Mucosa of gallbladder (tissue), 1 donor: ENCODE data around the gene EIF2B4. TPM values are rescaled to one million over a fixed set of nuclear protein-coding genes. Genes with fewer than 3 reads are reported as not detected.
"Not testable (repeated sequence)": the region's sequence is repeated elsewhere in the genome, so short reads cannot be mapped to it uniquely, and the experiment has no call there.

Experiments used
- DNase-seq: peaks from one replicate; pipeline ENCODE4 v3.0.0-alpha.2; 2020; ENCODE audit warnings: low spot score
- total RNA-seq: library from RNA; stranded (reverse); gene quantifications from one replicate; pipeline ENCODE4 v1.2.1, GENCODE V29; 2021
- donor health status: DM: no; HTN: no; CAD: no.

Gene EIF2B4
- total RNA-seq, 1 donor from 2014 or later: 32.3 TPM

DNA sequence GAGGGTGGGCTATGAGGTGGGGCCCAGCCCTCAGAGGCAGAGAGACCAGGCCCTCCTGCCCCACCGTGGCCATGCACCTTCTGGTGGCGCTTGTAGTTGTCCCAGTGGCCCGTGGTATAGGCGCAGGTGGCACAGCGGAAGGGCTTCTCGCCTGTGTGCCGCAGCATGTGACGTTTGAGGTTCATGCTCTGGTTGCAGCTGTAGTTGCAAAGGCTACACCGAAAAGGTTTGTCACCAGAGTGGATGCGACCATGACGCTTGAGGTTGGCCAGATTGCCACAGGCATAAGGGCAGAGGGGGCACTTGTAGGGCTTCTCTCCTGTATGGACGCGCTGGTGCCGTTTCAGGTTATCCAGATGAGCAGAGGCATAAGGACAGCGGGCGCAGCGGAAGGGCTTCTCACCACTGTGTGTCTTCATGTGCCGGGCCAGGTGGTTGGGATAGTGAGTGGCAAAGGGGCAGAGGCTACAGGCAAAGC is 7.5 kb upstream of the EIF2B4 start:
- no peak for DNase-seq

DNA sequence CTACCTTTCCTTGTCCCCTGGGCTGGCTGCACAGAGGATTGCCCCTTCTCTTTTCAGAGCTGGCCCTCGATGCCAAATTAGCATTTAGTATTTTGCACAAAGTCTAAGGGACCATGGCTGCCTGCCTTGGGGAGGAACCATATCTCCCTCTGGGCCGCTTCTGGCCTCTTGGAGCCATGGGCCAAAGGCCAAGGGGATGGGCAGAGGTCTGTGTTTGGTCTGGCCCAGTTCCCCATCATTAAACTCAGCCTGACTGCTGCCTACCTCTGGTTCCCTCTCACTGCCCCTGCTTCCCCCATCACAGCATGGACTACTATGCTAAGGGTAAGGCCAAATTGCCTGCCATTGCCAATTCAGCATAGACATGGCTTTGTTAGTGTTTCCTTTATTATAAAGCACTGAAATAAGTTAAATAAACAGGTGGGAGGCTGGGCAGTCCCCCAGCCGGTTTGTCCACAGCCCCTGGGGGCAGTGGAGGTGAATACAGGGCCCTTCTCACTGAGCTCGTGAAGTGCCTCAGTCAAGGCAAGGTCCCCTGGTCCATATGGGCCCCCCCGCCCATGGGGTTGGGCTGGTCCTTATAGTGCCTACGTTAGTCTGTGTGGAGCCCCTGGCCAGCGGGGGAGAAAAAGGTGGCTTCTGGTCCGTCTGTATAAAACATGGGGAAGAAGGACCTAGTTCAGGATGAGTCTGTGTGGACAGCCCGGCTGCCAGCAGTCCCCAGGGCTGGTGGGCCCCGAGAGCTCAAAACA is 6.9 kb upstream of the EIF2B4 start:
- no peak for DNase-seq

DNA sequence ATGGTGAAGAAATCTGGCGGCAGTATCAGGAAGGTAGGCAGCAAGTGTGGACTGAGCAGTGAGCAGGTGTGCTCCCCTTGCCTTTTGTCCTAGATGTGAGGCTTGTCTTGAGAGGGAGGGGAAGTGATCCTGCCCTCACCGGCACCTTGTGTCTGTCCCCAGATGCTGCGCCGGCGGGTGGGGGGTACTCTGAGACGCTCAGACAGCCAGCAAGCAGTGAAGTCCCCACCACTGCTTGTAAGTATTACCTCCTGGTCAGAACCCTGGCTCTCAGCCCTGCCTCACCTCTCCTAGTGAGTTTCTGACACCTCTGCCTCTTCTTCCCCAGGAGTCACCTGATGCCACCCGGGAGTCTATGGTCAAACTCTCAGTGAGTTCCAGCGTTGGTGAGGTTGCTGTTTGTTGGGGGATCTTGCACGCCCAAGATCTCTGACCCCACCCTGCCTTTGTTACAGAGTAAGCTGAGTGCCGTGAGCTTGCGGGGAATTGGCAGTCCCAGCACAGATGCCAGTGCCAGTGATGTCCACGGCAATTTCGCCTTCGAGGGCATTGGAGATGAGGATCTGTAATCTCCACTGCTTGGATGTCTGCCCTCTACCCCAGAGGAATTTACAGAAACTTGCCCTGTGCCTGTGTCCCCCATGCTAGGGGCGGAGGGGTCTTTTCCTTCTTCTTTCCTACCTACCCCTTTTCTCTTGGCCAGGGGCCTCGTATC is 6.2 kb upstream of the EIF2B4 start:
- no peak for DNase-seq

DNA sequence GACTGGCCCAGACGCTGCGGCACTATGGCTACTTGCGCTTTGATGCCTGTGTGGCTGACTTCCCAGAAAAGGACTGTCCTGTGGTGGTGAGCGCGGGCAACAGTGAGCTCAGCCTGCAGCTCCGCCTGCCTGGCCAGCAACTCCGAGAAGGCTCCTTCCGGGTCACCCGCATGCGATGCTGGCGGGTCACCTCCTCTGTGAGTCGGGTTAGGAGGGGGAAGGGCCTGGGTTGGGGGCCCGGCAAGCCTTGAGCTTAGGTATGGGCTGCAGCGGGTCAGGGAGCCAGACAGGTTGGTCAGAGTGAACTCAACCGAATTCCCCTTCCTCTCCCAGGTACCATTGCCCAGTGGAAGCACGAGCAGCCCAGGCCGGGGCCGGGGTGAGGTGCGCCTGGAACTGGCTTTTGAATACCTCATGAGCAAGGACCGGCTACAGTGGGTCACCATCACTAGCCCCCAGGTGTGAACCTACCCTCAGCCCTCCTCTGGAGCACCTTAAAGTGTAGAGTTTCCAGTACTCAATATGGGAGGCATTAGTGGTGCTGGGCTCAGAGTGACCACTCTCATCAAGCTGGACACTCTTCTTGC is 5.5 kb upstream of the EIF2B4 start:
- no peak for DNase-seq

DNA sequence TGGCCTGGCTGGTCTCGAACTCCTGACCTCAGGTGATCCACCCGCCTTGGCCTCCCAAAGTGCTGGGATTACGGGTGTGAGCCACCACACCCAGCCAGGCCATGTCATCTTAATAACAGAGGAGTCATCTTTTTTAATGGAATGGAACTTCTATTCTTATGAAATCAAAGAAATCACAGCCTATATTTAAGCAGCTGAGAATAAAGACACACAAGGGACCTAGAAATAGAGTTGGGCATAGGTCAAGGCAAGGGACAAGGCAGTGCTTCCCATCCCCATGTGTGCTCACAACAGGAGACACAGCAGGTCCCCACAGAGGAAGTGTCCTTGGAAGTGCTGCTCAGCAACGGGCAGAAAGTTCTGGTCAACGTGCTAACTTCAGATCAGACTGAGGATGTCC is 3.4 kb upstream of the EIF2B4 start:
- no peak for DNase-seq

DNA sequence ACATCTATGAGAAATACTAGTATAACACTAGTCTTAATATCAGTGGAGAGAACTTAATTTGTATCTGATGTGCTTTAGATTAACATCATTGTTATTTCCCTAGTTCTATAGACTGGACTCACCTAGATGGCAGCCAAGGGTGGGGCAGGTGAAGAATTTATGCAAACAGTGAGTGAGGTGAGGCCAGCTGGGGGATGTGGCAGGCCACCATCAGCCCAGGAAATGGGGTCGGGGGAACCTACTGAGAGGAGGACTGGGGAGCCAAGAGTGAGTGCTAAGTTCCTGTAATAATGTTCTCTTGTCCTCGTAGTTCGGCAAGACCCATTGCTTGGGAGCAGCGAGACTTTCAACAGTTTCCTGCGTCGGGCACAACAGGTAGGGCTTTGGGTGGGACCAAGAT is 2.8 kb upstream of the EIF2B4 start:
- no peak for DNase-seq

DNA sequence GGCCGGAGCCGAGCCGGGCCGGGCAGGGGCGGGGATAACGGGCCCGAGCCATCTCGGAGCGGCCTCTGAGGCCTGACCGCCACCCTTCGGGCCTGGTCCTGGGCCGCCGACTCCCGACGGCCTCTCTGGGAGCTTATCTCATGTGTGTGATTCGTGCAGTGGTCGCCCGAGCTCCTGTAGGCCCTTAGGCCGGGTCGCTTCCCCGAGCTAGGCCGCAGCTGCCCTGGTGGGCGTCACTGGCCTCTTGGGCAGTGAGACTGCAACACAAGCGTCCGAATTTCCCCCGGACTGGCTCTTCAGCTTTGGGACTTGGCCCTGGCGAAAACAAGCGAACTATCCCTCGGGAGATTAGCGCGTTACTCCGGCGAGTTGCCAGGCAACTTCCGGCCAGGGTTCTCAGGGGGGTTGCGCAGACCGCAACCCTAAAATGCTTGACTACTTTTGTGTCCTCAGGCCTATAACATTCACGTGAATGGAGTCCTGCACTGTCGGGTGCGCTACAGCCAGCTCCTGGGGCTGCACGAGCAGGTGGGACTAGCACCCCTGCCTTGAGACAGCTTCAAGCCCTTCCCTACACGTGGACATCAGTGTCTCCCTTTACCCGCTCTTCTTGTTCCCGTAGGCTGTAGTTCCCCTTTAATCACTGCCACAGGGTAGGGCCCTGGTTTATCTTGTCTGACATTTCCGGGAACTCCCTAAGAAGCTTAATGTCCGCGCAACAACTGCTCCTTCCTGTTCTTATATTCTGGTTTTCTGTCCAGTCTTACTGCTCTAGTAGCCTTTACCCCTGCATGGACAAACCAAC is 880 bp upstream of the EIF2B4 start:
- no peak for DNase-seq

DNA sequence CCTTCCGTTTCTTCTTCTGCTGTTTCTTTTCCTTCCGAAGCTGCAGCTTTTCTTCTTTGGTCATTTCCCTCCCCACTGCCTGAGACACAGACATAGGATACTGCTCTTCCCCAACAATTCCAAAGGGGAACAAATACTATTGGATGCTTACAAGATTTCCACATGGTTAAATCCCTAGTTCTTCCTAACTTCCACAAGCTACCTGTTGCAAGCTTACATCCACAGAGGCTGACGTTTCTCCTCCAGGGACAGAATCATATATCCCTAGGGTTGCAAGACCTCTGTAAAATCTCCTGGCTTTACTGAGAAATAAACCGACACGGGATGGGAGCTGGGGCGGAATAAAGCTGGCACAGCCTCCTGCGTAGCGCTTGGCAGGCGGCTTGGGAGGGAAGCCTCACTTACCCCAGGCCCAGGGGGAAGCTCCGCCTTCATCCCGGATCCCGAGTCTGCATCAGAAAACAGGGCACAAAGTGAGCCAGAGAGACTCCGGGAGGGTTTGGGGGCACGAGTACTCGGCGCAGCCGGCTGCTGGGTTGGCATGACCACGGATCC is 590 bp downstream of the EIF2B4 start:
- DNase-seq: no peak

DNA sequence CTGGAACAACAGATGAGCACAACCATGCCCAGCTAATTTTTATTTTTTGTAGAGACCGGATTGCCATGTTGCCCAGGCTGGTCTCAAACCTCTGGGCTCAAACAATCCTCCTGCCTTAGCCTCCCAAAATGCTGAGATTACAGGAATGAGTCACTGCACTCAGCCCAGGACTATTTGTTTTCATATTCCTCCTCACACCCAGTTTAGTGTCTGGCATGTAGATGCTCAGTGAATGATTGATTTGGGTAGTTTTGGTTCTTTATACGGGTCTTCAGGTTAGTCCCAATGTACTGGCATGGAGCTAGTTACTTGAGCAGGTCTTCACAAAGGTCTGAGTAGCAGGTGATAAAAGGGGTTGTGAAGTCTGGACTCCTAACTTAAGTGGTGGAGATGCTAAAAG is 6.2 kb downstream of the EIF2B4 start:
- no peak for DNase-seq

DNA sequence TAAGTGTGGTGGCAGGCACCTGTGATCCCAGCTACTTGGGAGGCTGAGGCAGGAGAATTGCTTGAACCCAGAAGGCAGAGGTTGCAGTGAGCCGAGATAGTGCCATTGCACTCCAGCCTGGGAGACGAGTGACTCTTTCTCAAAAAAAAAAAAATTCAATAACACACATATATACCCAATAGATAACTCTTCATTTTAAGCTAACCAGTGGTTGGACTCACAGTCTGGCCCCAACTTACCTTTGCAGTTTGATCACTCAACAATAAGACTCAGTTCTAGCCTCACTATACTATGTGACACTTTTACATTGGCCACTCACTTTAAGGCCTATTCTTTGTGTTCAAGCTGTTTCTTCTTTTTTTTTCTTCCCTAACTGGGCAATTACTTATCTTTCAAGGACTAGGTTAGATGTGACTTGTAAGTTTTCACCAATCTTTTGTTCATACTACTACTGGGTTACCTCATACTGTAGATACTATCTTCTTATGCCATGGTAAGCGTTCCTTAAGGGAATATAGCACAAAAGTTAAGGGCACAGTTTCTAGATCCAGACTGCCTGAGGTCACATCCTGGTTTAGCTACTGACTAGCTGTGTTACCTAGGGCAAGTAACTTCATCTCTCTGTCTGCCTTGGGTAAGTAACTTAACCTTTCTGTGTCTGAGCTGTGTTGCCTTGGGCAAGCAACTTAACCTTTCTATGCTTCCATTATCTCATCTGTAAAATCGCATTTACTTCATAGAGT is 7.3 kb downstream of the EIF2B4 start:
- DNase-seq: no peak

DNA sequence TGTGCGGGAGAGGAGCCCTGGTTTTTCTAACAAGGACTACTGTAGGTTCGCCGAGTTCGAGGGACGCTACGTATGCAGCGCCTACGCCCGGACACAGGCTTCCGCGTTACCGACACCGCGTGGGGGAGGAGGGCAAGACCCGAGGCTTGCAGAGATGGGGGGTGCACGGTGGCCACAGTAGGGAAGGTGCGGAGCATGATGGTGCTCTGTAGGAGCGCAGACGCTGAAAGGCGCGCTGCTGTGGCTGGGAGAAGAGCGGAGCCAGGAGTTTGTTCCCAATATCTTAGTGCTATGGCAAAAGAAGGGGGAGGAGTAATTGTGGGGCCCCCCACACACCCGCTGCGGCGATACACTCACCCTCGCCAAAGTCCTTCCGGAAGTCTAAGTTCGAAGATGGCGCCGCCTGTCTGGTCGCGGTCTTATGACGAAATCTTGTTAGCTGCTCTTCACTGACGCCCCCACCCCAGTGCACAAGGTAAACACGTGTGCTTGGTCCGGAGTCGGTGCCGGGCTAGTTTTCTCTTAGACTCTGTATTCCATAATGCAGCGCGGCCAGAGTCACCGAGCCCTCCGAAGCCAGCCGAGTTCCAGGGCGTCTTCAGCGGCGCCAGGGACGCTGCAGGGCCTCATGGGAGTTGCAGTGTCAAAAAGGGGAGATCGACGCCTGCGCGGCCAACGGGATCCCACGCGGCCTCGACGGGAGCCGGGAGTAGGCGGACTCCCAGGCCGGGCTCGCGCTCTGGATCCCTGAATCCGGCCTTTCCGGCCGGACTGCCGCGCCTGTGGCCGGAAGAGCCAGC is 13.6 kb downstream of the EIF2B4 start, which contains the start of gene GTF3C2:
GTF3C2 (minus strand) TSS at position 383 of the 800 bp plus-strand sequence. CDS start 13,210 bp downstream, outside the sequence.
- peak; percentile 94 for DNase-seq

DNA sequence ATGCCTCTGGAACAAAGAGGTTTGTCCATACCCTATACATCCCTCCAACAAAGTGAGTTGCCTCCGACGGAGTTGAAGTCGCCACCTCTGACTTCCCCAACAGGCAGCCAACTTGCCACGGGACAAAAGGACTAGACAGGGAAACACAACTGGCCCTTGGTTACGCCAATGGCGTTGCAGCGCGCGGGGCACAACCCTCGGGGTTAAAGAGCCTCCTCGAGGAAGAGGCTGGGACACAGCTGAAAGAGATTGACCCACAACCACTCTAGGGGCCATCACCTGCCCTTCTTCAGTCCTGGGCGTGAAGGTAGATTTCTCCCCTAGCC is 14.1 kb downstream of the EIF2B4 start:
- peak; percentile 24 for DNase-seq

DNA sequence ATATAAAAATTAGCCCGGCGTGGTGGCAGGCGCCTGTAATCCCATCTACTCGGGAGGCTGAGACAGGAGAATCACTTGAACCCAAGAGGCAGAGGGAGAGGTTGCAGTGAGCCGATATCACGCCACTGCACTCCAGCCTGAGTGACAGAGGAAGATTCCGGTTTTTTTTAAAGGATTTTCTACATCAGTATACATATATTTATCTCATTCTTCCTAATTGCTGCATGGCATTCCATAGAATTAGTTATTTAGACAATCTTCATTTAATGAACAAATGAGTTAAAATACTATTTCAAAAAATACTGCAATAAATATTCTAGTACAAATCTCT is 15.6 kb downstream of the EIF2B4 start:
- DNase-seq: no peak

DNA sequence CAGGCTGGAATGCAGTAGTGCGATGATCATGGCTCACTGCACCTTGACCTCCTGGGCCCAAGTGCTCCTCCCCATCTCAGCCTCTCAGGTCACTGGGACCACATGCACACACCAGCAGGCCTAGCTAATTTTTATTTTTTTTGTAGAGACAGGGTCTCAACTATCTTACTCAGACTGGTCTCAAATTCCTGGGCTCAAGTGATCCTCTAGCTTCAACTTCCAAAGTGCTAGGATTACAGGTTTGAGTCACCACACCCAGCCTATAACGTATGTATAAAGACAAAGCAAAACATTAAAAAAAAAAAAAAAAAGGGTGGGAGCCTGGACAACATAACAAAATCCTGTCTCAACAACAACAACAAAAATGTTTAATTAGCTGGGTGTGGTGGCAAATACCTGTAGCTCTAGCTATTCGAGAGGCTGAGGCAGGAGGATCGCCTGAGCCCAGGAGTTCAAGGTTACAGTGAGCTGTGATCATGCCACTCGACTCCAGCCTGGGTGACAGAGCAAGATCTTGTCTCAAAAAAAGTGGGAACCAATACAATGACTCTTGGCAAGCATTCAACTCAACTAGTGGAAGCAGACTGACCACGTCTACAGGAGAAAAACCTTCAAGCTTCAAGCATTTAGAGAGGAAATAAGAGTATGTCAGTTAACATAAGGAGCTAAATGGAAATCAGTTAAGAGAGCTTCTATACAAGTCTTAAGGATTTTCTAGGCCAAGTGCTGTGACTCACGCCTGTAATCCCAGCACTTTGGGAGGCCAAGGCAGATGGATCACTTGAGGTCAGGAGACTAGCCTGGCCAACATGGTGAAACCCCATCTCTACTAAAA is 16.2 kb downstream of the EIF2B4 start:
- DNase-seq: no peak

DNA sequence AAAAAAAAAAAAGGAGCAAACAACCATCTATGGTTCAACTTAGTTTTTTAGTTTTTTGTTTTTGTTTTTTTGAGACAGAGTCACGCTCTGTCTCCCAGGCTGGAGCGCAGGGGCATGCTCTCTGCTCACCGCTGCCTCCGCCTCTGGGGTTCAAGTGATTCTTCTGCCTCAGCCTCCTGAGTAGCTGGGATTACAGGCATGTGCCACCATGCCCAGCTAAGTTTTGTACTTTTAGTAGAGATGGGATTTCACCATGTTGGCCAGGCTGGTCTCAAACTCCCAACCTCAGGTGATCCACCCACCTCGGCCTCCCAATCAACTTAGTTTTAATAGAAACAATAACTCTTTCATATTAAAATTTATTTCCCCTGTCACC is 16.8 kb downstream of the EIF2B4 start:
- DNase-seq: not testable (repeated sequence)

DNA sequence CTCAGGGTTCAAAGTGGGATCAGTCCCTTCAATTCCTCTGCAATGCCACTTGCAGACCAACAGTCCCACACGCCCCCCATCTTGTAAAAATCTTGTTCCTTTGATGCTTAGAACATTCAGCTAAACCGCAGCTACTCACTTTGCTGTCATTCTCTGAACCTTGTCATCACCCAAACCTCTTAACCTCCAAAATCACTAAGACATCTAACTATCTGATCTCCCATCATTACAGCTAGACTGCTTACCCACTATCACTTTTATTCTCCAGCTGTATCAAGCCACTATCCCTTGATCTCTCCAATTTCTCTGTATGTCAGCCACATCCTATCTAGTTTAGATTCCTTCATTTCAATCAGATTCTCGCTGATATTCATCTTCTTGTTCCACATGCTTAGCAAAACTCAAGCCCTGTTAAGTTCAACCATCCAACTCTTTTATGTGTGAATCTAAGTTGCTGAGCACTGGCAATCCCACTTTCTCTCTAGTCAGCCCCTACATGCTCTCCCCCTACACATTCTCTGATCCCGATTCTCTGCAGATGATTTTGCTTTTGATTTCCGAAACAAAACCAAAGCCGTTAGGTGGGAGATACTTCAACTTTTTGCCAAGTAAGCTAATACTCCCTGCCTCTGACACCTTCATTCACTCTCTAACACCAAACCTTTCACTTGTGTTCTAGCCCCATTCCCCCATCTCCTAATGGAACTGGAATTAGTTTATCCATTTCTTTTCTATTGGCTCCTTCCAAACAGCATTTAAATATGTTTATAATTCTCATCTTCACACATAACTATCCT is 18.1 kb downstream of the EIF2B4 start:
- DNase-seq: no peak

DNA sequence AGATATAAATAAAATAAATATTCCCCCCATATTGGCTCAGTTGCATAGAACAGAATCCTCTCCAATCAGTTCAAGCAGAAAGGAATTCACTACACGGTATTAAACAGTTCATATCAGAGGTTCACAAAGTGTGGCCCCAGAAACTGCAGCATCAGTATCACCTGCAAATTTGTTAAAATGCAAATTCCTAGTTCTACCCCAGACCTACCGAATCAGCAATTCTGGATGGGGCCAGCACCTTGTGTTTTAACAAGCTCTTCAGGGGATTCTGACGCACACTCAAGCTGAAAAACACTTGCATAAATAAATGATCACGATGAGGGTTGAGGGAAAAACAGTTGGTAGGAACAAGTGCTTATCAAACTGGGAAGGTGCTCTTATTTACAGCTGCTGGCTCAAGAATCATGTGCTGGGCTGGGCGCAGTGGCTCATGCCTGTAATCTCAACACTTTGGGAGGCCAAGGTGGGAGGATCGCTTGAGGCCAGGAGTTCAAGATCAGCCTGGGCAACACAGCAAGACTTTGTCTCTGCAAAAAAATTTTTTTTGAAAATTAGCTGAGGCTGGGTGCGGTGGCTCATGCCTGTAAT is 19.9 kb downstream of the EIF2B4 start:
- DNase-seq: no peak

DNA sequence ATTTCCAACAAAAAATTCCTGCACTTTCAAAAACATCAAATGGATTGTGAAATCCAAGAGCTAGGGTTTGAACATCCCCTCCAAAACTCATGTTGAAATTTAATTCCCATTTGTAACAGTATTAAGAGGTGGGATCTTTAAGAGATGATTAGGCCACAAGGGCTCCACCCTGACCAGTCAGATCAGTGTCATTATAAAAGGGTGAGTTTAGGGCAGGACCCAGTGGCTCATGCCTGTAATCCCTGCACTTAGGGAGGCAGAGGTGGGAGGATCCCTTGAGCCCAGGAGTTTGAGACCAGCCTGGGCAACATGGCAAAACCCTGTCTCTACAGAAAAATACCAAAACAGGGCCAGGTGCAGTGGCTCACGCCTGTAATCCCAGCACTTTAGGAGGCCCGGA is 22.5 kb downstream of the EIF2B4 start:
- no peak for DNase-seq
